Right lobe of liver (tissue), 6 donors: ENCODE data around the gene TMEM47. TPM values are rescaled to one million over a fixed set of nuclear protein-coding genes. Genes with fewer than 3 reads are reported as not detected.

Experiments used
- ATAC-seq, 4 donors: fragments of 200-7000 bp; cut with Tn5 transposase; one replicate each; pipeline ENCODE4 v1.9.1; 2020; ENCODE audit warnings: mild to moderate bottlenecking in 4 of 4, moderate library complexity in 4 of 4
- DNase-seq, 3 donors: peaks; one replicate each; pipeline ENCODE4 v3.0.0-alpha.2; 2020
- H3K27ac ChIP-seq, 3 donors: fragments of 200-600 bp; one replicate each; pipeline ENCODE4 v1.8.0; 2022
- H3K27me3 ChIP-seq, 2 donors: fragments of 200-600 bp; one replicate each; pipeline ENCODE4 v1.8.0; 2022
- H3K36me3 ChIP-seq, 4 donors: fragments of 200-600 bp; sonication (generic) in 1 of 4; one replicate each; pipeline versions ENCODE4 v1.5.1 to v1.8.0; 2017 to 2022; ENCODE audit warnings: control low read depth in 1 of 4
- H3K4me1 ChIP-seq, 4 donors: fragments of 200-600 bp; sonication (generic) in 1 of 4; one replicate each; pipeline versions ENCODE4 v1.5.1 to v1.8.0; 2017 to 2022; ENCODE audit warnings: control low read depth in 1 of 4
- H3K4me3 ChIP-seq, 3 donors: fragments of 200-600 bp; one replicate each; pipeline ENCODE4 v1.8.0; 2022
- H3K9me3 ChIP-seq, 4 donors: fragments of 200-600 bp; sonication (generic) in 1 of 4; one replicate each; pipeline versions ENCODE4 v1.5.1 to v1.8.0; 2017 to 2022; ENCODE audit warnings: control low read depth in 1 of 4
- CTCF ChIP-seq, 4 donors: fragments of 200-600 bp in 3 of 4; fragments of 450-650 bp in 1 of 4; IDR thresholded peaks; one replicate each; pipeline versions ENCODE4 v1.5.1 to v1.8.0; 2016 to 2022; ENCODE audit warnings: antibody characterized with exemption in 4 of 4, mild to moderate bottlenecking in 2 of 4
- POLR2A ChIP-seq: fragments of 450-650 bp; IDR thresholded peaks from one replicate; pipeline ENCODE4 v1.6.1; 2017; ENCODE audit warnings: antibody characterized with exemption, mild to moderate bottlenecking
- WGBS: methylation state at CpG from one replicate; pipeline ENCODE4 v1.1.6; 2018; ENCODE audit warnings: low coverage, low lambda C conversion rate; ENCODE audit not compliant: insufficient coverage; ENCODE audit errors: missing lambda C conversion rate; 5-methylcytosine and 5-hydroxymethylcytosine counted together
- intact Hi-C, 2 donors: fragments of 100-400 bp; cut with DNase I; formaldehyde crosslinking; loops; one replicate each; pipeline versions ENCODE4 v1.11.2 to v1.14.1; 2022
- total RNA-seq, 6 experiments: library from RNA; depleted of rRNA in 2 of 6; stranded (reverse); fragments of >200 nt in 2 of 6; fragmentation: NEBNext Ultra II Directional in 3 of 6; extraction: Animal tissue kit (Norgen Biotek cat#: 25700) in 3 of 6; gene quantifications; one replicate each; pipeline versions ENCODE4 v1.1.0 to v1.2.4, GENCODE V29; 2016 to 2023
- donor health status: DM: no; HTN: yes; CAD: no.
- donor health status: DM: no; HTN: no; CAD: no.
- donor health status: DM: no; HTN: no; CAD: no.
- donor health status: DM: no; HTN: yes; CAD: no.
- donor health status: DM: no; HTN: yes; CAD: no.

The TMEM47 gene
- total RNA-seq, 6 experiments from 2014 or later: 7.7 to 25.4 (median 13.4) TPM

- TF ChIP-seq CTCF (IDR thresholded peaks at IDR 0.05): no peak
- TF ChIP-seq POLR2A: no peak
- Histone ChIP-seq H3K9me3 (no peaks in the 10 kb centered on the region), H3K27me3 (no peaks in the 10 kb centered on the region), H3K27ac (no peak overlapping the region), H3K4me1 (no peaks in the 10 kb centered on the region), H3K36me3 (no peaks in the 10 kb centered on the region), H3K4me3 (no peak overlapping the region)
- DNase-seq: no peak
- WGBS: 62% methylated on average over 3 of the region's 3 CpGs
- no peak for ATAC-seq
- intact Hi-C loops: no loop called here
These were observed 25.4 kb downstream of the TMEM47 start for GRCh38 chrX:34631479-34632220.

- ATAC-seq (no peak), DNase-seq (no peak)
- H3K4me1 ChIP-seq: no peaks in the 10 kb centered on the region
- no peaks in the 10 kb centered on the region for H3K36me3 ChIP-seq
- no peaks in the 10 kb centered on the region for H3K27me3 ChIP-seq
- intact Hi-C loops: no loop called here
- TF ChIP-seq POLR2A (no peak), CTCF (IDR thresholded peaks at IDR 0.05) (no peak)
- H3K27ac ChIP-seq: no peak overlapping the region
- no peaks in the 10 kb centered on the region for H3K9me3 ChIP-seq
- 51% methylated on average over 3 of the region's 3 CpGs for WGBS
- H3K4me3 ChIP-seq: no peak overlapping the region
These were observed 27.5 kb downstream of the TMEM47 start for GRCh38 chrX:34629572-34629971.

GRCh38 chrX:34624416-34624815, 32.7 kb downstream of the TMEM47 start:
- no peaks in the 10 kb centered on the region for H3K27me3 ChIP-seq
- DNase-seq: no peak
- no peaks in the 10 kb centered on the region for H3K9me3 ChIP-seq
- TF ChIP-seq POLR2A (no peak), CTCF (IDR thresholded peaks at IDR 0.05) (no peak)
- 29% methylated on average over 2 of the region's 2 CpGs for WGBS
- intact Hi-C loops: no loop called here
- H3K4me3 ChIP-seq: no peak overlapping the region
- H3K27ac ChIP-seq: no peak overlapping the region
- no peak for ATAC-seq
- no peaks in the 10 kb centered on the region for H3K4me1 ChIP-seq
- H3K36me3 ChIP-seq: no peaks in the 10 kb centered on the region

DNA sequence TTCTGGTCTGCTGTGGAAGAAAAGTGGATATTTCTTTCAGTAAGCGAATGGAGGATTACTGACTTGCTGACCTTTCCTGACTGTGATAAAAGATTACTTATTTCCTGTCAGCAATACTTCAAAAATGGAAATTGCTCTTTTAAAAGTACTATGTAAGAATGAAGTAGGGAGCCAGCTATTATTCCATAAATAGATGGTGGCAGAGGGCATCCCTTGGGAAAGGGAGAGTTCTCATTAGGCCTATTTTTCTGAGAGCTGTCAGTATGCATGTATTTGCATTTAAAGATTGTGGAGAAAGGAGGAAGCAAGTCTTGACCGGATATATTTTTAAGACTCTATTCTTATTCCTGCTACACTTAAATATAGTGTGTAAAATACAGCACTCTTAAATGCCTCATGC, 37.2 kb downstream of the TMEM47 start:
- DNase-seq (no peak), ATAC-seq (no peak)
- H3K9me3 ChIP-seq: no peaks in the 10 kb centered on the region
- intact Hi-C loops: no loop called here
- WGBS: 34% methylated on average over 2 of the region's 2 CpGs
- H3K27ac ChIP-seq: no peak overlapping the region
- H3K27me3 ChIP-seq: no peaks in the 10 kb centered on the region
- TF ChIP-seq CTCF (IDR thresholded peaks at IDR 0.05): no peak
- TF ChIP-seq POLR2A: no peak
- H3K4me3 ChIP-seq: no peak overlapping the region
- H3K4me1 ChIP-seq: no peaks in the 10 kb centered on the region
- H3K36me3 ChIP-seq: no peaks in the 10 kb centered on the region
